ENCODE results near the gene IFT25.

IFT25 gene

DNA sequence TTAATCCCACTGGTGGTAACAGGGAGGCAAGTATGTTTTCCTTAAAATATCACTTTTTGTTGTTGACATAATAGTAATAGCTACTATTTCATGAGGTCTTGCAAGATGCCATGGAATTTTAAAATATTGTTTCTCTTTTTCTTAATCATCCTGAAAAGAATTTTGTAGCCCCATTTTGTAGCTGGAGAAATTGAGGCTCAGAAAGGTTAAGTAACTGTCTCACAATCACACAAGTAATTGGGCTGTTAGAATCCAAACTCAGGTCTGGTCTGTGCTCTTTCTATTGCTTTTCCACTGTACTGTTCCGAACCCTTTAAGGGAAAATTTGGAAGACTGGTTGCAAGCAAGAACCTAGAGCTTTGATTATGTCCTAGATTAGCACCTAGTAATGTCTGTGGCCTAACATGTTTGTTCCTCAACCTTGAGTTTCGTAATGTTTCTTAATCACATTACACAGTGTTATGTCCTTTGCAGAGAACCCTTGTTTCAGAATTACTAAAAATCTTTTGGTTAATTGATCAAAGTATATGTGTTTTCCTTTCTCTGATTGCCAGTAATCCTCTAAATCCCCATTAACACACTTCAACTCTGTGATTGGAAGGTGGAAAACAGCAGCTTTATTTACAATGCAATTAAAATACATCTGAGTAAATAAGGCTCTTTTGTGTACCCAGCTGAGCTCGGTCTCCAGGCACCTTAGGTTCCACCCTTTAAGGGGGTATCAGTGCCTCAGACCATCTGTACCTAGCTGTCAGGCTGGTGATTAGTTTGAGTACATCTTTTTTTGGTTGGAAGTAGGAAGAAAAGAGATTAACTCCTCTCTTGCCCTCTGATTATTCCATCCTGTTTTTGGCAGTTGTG, 11.0 kb upstream of the IFT25 start:
- peak; percentile 71 to 76 for DNase-seq

DNA sequence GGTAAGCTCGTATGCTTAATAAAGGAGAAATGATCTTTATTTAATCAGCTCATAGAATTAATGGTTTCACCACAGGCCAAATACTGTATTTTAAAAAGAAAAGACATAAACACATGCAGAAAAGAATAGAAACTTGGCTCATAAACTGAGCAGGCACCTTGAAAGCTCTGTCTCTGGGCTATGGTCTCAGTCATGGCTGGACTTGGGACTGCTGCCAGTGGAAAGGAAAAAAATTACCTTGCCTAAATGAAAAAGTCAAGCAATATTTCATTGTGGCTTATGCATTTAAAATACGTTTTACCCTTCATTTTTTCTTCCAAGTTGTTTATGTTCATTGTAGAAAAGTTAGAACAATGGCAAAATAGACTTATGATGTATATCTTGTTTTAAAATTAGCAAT, 8.6 kb upstream of the IFT25 start:
- no peak for DNase-seq

DNA sequence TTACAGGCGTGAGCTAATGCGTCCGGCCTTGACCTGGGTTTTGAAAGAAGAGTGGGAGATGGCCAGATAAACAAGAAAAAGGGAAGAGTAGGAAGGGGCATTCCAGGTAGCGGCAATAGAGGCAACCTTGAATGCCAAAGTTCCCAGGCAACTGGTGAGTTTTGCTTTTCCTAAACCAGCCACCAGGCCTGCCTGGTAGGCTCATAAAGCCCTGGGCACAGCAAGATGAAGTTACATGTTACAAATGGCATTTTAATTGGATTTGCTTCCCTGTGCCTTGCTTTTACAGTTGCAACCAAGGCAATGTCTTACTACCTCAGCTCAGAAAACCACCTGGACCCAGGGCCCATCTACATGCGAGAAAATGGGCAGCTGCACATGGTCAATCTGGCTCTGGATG, 6.2 kb upstream of the IFT25 start:
- no peak for DNase-seq

DNA sequence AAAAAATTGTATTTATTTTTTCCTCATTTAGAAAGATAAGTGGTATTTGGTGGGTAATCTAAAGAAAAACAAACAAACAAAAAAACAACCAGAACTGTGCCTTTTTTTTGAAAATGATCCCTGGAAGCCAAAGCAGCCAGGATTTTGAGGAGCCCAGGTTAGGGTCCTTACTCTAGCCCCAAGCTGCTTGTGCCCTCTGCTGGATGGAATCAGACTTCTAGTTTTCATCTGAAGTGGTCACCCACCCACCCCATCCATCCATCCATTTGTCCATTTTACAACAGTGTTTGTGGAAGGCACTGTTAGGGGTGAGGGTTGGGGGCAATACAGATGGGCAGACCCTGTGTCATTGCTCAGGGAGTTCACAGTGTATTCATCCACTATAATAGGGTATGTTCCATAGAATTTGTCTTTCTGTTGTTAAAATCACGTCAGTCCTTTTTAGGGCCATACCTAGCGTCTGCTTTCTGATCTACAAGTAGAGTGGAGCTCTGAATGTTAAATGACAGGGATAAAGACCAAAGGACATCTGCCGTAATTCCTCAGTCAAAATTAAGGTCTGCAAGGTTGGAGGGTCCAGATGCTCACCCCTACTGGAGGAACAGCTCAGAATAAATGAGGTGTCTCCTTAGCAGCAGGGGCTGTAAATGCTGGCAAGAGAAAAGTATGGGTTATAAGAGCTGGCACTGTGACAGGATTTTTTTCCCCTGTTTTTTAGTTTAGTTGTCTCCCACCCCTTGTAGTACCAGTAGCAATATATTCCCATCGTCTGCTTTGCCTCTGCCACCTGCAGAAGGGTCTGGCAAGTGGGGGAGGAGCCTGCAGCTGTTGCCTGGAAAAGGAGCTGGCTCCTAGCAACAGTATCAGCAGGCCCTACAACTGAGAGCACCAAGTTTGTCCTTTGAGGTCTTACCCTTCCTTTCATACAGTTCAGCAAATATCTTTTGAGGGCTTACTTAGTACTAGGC, 3.8 kb upstream of the IFT25 start:
- DNase-seq = peak; percentile 86 to 92

DNA sequence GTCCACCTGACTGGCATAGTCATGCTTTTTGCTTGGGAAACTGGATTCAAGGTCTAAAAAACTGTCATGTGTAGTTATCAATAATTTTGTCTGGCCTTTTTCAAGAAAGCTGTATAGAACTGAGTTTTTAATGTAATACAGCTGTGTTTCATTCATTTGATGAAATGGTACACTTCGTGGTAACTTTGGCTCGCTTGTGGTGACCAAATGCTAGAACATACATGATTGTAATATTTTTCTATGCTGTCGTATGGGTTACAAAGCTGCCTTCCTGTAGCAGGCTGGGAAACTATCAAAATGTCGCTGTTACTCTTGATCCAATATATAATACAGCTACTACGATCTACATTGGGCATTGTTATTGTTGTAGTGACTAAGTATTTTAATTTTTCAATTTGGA, 2.8 kb upstream of the IFT25 start:
- DNase-seq = no peak

DNA sequence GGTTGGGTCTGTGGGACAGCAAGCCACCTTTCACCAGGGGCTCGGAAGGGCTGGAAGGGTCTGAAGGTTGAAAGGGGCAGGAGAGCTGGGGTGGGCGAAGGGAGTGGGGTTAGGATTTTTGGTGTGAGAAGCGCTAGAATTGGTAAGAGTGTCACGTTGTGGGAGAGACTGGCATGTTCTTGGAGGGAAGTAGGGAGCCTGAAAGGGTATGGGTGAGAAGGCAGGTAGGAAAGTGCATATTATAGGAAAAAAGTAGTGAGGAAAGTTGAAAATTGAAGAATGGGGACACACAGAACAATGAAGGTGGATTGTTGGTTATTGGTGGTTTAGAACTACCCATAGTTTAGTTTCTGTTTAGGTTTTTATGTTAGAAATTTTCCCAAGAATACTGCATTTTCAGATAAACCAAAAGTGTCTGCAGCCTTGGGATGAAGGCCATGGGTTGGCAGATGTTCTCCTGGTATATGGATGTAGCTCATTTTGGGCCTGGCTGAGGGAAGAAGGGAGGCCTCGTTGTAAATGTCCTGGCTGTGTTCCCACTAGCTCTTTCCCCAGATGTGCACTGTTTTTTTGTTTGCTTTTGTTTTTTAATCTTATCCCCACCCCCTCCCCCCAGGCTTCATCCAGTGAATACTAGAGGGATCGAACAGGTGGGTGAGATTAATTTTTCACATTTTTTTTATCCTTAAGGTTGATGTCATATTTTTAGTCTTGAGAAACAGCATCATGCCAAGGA, 1.8 kb upstream of the IFT25 start:
- DNase-seq = peak; percentile 4 to 16

DNA sequence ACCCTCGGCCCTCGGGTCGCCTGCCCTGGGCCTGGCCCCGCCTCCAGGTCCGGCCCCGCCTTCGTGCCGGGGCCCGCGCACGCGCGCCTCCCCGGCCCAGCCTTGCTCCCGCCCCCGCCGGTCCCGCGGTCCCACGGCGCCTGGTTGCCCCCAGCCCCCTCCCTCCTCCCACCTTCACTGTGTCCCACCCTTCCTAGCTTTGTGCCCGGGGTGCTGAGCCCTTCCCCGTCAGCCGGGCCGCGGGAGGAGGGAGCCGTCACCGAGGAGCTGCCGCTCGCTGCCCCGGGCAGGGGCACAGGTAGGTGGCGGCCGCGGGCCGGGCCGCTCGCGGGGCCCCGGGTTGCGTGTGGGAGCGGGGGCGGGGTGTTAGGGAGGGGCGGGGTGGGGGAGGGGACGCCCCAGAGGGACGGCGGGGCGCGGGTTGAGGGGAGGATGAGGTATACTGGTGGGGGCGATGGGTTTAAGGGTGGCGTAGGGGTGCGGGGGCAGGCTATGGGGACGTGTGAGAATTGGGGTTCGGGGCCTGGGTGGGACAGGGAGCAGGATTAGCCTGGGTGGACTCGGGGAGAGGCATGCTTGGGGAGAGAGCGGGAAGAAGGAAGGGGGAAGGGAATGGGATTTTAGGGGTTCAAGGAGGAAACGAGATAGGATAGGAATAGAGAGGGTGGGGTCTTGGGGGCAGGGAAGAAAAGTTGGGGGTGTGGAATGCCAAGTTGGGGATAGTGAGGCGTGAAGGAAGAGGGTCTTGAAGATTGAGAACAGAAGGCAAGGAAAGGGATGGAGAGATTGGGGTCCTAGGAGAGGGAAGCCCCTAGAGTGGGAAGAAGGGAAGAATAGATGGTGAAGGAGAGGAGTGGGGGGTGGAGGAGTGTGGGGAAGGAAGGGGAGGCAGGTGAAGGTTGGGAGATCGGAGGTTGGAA, 1.0 kb upstream of the IFT25 start, which contains the start of gene LRRC42:
Gene LRRC42, plus strand, starts transcription at position 99 of the 920 bp plus-strand sequence. CDS start 5,650 bp downstream, outside the sequence.
- DNase-seq = no peak

DNA sequence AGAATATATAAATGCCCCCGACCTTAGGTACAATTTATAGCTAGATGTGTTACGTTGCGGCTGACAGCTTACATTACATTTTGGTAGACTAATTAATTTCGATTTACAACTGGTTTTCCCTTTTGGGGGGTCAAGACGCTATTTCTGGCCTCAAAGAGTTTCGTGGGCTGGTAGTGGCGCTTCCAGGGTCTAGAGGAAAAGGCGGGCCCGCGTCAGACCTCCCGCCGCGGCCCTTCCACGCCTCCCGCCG, 391 bp downstream of the IFT25 start:
- no peak for DNase-seq

DNA sequence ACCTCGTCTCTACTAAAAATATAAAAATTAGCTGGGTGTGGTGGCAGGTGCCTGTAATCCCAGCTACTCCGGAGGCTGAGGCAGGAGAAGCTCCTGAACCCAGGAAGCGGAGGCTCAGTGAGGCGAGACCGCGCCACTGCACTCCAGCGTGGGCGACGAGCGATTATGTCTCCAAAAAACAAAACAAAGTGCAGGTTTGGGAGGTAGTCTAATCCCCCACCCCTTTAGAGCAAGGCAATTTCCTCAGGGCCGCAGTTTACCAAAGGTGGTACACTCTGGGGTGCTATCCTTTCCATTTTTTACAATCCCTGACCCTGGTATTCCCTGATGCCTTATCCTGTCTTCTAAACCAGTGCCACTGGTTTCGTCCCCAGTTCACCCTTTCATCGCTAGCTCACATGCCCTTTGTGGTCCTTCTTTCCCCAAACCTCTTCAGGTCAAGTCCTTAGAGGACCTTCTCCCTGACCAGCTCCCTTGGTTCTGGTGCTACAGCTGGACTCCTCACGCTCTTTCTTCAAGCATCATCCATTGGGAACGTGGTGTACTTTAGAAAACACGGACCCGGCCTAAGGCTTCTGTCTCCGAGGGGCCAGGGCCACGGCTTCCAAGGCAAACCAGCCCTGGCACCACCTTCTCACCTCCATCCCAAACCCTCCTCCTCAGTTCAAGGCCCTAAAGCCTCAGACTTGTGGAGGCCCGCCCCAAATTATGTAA, 873 bp downstream of the IFT25 start:
- peak in 1 of 2 experiments; percentile 37 for DNase-seq

DNA sequence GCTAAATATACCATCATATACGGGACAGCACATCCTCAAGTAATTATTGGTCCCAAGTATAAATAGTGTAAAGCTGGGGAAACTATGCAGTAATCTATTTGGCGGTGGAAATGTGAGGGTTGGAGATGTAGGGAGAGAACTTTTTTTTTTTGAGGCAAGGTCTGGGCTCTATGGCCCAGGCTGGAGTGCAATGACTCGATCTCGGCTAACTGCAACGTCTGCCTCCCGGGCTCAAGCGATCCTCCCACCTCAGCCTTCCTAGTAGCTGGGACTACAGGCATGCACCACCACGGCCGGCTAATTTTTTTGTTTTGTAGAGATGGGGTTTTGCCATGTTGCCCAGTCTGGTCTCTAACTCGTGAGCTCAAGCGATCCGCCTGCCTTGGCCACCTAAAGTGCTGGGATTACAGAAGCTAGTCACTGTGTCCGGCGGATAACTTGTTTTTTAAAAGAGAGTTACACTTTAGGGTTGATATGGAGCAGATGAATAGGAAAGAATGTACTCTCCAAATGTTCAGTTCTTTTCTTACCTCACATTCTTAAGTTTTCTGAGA, 1.9 kb downstream of the IFT25 start:
- no peak for DNase-seq

DNA sequence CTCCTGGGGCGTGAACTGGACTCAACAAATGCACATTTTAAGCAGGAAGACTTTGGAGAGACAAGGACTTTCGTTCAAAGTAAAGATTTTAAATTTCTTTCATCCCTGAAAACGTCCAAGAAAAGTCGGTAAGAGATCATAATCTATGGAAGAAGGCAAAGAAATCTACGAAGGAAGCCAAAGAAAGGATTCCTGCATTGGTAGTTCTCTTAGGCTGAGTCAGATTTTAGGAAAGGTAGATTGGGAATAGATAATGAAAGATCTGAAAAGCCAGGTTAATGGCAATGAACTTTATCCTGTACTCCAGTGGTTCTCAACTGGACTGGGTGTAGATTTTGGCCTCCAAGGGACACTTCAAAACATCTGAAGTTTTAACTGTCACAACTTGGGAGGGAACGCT, 2.4 kb downstream of the IFT25 start:
- DNase-seq = no peak

DNA sequence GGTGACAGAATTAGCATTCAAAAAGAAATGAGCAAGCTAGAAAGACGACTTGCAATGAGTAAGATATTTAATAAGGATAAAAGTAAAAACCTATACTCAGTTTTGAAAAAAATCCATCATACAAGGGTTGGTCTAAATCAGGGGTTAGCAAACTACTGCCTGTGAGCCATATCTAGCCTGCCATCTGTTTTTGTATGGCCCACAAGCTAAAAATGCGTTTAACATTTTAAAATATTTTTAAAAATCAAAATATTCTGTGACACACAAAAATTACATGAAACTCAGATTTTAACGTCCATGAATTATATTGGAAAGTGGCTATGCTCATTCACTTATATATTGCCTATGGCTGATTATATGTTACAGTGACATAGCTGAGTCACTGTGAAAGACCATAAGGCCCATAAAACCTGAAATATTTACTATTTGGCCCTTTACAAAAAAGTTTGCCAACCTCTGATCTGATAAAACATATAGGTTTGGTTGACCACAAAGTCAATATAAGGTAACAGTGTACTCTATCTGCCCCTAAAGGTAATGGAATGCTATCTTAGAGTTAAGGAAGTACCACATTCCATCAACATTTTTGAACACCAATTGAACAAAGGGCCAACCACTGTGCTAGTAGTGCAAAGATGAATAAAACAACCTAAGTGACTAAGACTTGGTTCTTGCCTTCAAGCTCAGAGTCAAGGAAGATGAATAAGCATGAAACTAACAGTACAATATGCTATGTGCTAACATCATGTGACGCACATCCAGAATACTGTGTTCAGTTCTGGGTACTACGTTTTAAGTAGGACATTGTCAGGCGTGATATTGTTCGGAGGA, 3.2 kb downstream of the IFT25 start:
- DNase-seq = no peak

DNA sequence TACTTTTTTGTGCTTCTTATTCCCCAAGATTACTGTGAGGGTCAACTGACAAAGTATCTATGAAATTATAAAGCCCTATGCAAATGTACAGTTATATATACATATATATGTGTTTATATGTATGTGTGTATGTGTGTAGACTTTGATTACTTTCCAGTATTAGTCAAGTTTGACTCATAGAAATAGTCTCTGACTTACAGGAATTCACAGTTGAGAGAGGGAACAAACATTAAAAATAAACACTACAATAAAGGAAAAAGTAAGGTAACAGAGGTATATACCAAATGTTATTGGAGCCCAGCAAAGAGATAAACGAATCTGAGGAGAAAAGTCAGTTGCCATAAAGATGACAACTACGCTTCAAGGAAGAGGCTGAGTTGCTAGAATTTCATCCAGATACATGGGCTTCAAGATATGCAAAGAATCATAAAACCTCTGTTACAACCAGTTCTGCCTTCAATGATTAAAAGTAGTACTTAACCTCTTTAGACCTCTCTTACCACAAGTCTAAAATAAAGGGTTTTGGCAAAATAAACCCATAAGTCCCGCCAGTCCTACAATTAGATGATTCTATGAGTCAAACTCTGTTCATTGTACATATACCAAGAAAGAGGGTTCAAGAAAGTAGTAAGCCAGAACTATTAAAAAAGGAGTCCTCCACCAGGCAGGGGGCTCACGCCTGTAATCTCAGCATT, 7.2 kb downstream of the IFT25 start:
- no peak for DNase-seq

DNA sequence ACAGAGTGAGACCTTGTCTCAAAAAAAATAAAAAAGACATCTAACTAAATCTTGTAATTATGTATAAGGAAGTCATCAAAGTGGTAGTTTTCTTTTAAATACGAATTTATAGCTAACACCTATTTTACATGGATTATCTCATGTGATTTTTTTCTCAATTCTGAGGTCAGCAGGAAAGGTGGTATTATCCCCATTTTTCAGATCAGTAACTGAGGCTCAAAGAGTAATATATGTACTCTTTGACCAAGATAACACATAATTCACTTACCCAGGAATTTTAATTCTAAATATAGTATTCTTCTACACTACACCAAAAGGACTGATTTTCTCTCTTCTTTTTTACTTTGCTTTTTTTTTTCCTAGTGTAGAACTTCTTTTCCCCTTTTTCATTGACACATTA, 9.1 kb downstream of the IFT25 start:
- no peak for DNase-seq

DNA sequence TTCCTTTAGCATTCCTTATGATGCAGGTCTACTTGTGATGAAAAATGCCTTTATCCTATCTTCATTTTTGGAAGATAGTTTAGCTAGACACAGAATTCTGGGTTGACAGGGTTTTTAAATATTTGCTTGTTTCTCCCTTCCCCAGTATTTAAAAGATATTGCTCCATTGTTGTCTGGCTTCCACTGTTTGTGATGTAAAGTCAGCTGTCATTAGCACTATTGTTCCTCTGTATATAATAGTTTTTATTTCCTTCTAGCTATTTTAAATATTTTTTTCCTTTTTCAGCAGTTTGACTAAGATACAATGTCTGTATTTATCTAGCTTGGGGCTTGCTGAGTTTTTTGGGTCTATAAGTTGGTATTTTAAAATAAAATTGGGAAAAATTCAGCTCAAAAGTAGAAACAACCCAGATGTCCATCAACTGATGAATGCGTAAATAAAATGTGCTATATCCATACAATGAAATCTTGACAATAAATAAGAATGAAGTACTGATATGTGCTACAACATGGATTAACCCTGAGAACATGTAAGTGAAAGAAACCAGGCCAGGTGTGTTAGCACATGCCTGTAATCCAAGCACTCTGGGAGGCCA, 11.2 kb downstream of the IFT25 start:
- no peak for DNase-seq

DNA sequence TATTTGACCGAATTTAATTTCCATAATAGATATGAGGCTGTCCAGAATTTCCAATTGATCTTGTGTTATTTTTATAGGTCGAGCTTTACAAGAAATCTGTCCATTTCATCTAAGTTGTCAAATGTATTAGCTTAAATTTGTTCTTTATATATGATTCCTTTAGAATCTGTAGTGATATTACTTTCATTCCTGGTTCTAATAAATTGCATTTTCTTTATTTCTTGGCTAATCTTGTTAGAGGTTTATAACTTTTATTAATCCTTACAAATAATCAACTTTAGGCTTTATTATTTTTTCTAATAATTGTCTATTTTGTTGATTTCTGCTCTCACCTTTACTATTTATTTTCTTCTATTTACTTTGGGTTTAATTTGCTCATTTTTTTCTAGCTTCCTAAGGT, 14.0 kb downstream of the IFT25 start:
- DNase-seq = no peak

DNA sequence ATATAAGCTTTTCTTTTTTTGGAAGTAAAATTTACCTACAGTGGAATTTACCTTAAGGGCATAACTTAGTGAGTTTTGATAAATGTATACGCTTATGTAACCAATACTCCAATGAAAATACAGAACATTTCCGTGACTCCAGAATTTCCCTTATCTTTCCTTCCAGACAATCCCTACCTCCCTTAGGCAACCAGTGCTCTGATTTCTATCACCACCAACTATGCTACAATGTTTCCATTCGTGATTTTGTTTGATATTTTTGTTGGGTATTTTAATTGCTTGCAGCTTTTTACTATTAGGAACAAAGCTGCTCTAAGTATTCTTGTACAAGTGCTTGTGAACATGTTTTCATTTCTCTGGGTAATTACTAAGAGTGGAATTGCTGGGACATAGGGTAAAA, 14.6 kb downstream of the IFT25 start:
- no peak for DNase-seq

DNA sequence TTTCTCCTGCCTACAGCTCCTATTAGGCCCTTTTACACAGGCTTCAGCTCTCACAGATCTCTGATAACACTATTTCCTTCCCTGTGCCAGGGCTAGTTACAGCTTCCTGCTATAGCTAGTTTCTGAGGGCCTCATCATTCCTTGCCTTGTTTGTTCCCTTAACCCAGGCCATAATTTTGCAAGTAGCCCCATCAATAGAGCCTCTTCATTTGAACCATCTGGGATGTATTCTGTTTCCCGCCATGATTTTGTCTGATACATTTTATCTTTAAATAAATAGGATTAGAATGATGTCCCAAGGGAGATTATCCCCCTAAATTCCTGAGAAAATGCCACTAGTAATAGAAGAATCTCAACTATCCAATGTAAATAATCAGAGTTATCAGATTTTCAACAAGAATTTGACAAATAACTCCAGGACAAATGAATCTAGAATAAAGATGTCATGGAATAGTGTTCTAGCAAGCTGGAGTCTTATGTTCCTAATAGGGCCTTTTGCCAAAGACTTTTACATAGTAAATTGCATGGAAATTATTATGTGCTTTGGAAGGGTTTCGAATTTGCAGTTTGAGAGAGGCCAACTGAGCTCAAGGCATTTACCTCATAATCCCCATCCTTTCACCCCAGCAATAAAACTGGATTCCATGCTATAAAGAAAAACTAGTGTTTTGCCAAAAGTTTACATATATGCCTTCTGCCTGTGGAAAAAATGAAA, 16.1 kb downstream of the IFT25 start:
- DNase-seq = peak in 1 of 2 experiments; percentile 19
